Activated T-cell treated with anti-CD3 and anti-CD28 coated beads for 24 hours (primary cell): ENCODE measurements around the gene CLCNKB.
A peak's percentile ranks its signal among the peaks of the same experiment; 100 is the strongest.
"Not testable (repeated sequence)": the region's sequence is repeated elsewhere in the genome, so short reads cannot be mapped to it uniquely, and the experiment has no call there.

Experiments
- DNase-seq: peaks from one replicate; pipeline ENCODE4 v3.0.0-alpha.2; 2020; ENCODE audit warnings: low read depth

Gene CLCNKB

GRCh38 chr1:16015491-16015890 lies 28.1 kb upstream of the CLCNKB start:
- DNase-seq: no peak

GRCh38 chr1:16015960-16016901 lies 27.4 kb upstream of the CLCNKB start:
- no peak for DNase-seq

DNA sequence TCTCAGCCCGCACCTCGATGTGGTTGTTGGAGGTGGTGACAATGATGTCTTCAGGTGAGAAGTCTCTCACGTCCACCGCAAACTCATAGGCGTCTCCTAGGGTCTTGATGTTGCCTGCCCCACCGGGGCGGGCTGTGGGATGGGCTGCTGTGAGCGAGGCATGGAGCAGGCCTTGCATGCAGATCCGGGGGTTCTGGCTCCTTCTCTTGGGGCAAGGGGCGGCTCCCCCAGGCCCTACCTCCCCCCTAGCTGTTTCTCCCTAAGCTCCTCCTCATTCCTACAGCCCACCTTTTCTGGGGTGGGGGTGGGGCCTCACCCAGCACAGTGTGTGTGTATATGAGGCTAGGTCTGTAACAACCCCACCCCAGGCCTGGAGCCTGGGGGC lies 26.5 kb upstream of the CLCNKB start:
- no peak for DNase-seq

- DNase-seq: no peak
Measured at GRCh38 chr1:16017461-16018303, 25.9 kb upstream of the CLCNKB start, which contains the start of gene HSPB7. HSPB7 (minus strand) TSS chr1:16018043; CDS start chr1:16017963, 80 bp downstream.

DNA sequence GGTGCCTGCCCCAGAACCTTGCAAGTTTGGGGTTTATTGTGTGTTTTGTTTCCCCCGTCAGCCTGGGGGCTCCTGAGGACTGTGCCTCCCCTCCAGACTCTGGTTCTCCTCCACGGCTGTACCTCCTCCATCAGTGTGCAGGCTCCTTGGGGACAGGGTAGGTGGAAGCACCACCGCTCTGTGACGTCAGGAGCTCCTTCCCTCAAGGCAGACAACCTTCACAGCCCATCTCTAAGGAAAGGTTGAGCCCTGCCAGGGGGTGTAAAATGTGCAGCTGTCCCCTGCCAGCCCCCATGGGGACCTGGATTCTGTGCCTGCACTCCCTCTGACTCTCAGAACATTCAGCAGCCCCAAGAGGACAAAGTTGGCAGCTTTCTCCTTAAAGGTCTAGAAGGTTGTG lies 25.3 kb upstream of the CLCNKB start:
- no peak for DNase-seq

DNA sequence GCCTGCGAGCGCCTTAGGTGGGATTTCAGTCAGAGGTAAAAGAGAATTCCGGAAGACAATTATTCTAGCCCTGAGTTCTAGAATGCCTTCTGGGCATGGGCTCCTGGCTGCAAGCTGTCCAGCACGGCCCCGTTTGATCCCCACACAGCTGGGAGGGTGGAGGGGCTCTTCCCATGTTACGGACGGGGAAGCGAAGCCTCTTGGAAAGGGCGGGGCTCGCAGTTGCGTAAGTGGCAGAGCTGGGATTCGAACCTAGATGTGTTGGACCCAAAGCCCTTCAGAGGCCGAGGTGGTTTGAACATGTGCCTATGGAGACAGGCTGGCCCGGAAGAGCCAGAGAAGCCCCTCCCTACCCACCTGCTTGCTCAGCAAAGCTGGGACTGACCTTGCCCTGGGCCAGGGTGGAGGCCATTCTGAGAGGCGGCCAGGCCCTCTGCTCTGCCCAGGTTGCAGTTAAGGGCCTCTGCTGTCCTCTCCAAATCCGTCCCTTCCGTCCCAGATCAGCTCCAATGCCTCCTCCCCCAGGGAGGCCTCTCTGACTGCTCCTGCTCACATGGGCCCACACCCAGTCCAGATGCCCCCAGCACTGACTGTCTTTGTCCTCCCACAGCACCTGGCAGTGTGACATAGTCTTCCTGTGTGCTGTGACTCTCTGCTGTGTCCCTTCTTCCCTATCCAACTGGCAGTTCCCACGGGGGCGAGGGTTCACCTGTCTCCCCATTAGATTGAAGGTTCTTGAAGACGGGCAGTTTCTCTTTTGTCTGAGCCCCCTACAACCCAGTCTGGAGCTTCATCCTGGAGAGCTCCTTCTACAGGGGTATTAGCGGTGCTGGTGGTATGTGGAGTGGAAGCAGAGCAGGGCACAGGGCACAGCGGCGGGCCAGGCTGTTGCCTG lies 24.6 kb upstream of the CLCNKB start:
- DNase-seq: no peak

- no peak for DNase-seq
Measured at GRCh38 chr1:16019644-16020277, 23.8 kb upstream of the CLCNKB start.

DNA sequence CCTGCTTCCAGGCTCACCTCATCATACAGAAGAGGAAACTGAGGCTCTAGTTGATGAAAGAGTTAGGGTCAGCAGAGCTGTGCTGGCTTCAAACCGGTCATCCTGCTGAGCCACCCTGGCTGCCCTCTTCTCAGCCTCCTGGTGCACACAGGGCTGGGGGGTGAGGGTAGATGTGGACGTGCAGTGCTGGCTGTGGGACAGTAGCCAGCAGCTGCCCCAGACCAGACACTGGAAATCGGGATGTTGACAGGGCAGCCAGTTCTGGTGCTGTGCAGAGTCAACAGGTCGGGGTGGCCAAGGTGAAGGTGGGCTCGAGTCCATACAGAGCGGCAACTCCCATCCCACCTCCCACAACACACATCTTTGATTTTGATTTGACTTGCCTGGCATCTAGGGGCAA lies 23.3 kb upstream of the CLCNKB start:
- DNase-seq: no peak

GRCh38 chr1:16020878-16021277 lies 22.7 kb upstream of the CLCNKB start:
- not testable (repeated sequence) for DNase-seq

GRCh38 chr1:16021681-16022080 lies 21.9 kb upstream of the CLCNKB start, which contains the start of gene CLCNKA:
CLCNKA (plus strand) TSS chr1:16022036; CDS start chr1:16022620, 584 bp downstream.
- no peak for DNase-seq

DNA sequence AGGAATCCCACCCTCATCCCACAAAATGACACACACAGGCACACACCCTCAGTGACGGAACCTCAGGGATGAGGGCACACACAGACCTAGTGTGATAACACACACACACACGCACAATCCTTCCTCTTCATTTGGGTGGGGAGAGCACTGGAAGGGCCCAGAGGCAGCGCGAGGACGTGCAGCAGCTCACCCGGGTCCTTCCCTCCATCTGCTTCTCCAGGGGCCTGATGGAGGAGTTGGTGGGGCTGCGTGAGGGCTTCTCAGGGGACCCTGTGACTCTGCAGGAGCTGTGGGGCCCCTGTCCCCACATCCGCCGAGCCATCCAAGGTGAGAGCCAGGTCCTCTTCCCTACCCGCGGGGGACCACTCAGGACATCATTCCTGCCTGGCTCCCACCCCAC lies 21.2 kb upstream of the CLCNKB start:
- no peak for DNase-seq

GRCh38 chr1:16023050-16023653 lies 20.4 kb upstream of the CLCNKB start:
- DNase-seq: no peak

- DNase-seq: not testable (repeated sequence)
Measured at GRCh38 chr1:16026302-16026701, 17.3 kb upstream of the CLCNKB start.

DNA sequence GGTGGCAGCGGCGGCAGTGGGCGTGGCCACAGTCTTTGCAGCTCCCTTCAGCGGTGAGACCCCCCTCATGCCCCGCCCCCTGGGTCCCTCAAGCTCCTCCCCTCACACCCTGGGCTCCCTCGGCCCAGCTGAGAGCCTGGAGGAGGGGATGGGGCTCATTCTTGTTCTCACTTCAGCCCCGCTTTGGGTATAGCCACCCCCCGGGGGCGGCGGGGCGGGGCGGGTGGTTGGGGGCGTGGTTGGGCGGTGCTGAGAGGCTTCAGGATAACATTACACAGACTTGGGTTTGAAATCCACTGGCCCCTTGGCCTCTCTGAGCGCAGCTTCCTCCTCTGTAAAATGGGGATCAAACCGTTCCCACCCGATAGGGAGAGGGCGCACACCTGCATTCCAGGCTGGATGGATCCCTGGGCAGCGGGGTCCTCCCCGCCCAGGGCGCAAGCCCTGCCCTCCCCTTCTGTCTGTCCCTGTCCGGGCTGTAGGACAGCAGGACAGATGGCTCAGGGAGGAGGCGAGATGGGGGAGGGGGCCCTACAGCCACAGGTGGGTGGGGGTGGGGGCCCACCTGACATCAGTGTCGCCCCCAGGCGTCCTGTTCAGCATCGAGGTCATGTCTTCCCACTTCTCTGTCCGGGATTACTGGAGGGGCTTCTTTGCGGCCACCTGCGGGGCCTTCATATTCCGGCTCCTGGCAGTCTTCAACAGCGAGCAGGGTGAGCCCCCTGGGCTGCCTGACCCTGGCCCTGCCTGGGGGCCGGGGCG lies 16.7 kb upstream of the CLCNKB start:
- DNase-seq: no peak

DNA sequence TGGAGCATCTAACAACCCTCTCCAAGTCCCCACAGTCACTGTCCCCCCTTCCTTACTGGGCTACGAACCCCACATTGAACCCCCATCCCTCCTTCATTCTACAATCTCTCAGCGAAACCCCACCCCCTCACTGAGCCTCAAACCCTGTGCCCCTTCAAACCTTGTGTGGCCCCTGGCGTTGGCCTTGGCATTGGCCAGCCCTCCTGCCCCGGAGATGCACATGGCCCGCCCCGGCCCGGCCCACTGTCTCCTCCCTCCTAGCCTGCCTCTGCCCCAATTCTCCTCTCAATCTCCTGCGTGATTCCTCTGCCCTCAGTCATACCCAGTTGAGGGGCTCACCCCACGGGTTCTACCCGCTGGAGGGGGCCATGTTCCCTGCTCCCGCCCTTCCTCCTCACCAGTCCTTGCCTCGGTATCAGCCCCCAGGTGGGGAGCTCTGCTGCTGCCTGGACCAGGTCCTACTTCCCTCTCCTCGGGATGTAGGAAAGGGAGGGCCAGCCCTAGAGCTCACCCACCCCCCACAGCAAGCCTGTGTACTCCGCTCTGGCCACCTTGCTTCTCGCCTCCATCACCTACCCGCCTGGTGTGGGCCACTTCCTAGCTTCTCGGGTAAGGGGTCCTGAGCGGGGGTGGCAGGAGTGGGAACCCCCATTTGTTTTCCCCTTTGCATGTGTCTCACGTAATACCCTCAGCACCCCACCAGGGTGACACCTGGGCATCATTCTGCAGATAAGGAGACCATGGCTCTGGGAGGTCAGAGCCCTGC lies 15.2 kb upstream of the CLCNKB start:
- no peak for DNase-seq

- DNase-seq: not testable (repeated sequence)
Measured at GRCh38 chr1:16029003-16029268, 14.6 kb upstream of the CLCNKB start.

DNA sequence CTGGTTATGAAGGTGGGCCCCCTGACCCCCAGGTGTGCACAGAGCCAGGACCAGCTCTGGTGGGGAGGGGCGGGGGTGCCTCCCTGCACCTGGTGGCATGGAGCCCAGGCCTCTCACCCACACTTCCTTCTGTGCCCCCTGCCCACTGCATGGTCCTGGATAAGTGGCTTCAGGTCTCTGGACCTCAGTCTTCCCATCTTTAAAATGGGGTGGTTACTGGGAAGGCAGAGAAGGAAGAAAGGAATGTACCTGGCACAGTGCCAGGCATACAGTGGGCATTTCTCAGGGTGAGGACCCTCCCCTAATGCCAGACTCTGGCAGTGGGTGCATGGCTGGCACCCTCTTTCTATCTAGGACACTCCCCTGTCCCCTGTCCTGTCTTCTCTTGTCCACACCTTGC lies 14.3 kb upstream of the CLCNKB start:
- DNase-seq: no peak

- no peak for DNase-seq
Measured at GRCh38 chr1:16031551-16031950, 12.0 kb upstream of the CLCNKB start.

DNA sequence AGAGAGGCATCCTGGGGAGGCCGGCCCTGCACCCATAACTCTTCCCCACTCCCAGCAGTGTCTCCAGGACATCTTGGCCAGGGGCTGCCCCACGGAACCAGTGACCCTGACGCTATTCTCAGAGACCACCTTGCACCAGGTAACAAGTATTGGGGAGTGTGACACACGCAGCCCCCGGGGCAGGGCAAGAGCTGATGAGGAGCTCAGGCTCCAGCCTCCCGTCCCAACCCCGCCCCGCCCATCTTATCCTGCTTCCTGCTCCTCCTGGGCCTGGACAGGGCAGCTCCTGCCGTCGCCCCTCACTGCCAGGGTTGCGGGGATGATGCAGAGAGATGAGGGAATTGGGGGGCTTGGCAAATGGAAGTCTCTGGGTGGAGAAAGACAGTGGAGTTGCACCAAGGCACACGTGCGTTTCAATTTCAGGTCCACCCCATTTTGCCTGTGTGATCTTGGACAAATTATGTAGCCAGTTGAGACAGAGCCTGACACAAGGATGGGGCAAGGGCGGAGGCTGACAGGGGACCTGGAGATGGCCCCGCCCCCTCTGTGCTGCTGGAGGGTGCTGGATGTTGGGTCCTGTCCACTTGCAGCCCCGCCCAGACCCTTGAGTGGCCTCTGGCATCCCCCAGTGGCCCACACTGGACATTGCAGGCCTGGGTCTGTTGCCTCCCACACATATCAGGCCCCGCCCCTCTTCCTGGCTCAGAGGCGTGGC lies 11.0 kb upstream of the CLCNKB start:
- DNase-seq: peak; percentile 42
